GM18508 (cell line): Measurements from ENCODE around the gene AGMAT.
A peak's percentile ranks its signal among the peaks of the same experiment; 100 is the strongest.
"Not testable (repeated sequence)": the region's sequence is repeated elsewhere in the genome, so short reads cannot be mapped to it uniquely, and the experiment has no call there.

ENCODE experiments used
- ATAC-seq: cut with Tn5 transposase; IDR thresholded peaks from one replicate; pipeline ENCODE4 v1.9.1; 2021; ENCODE audit warnings: moderate number of reproducible peaks; ENCODE audit not compliant: insufficient read depth, unreplicated experiment

AGMAT gene

DNA sequence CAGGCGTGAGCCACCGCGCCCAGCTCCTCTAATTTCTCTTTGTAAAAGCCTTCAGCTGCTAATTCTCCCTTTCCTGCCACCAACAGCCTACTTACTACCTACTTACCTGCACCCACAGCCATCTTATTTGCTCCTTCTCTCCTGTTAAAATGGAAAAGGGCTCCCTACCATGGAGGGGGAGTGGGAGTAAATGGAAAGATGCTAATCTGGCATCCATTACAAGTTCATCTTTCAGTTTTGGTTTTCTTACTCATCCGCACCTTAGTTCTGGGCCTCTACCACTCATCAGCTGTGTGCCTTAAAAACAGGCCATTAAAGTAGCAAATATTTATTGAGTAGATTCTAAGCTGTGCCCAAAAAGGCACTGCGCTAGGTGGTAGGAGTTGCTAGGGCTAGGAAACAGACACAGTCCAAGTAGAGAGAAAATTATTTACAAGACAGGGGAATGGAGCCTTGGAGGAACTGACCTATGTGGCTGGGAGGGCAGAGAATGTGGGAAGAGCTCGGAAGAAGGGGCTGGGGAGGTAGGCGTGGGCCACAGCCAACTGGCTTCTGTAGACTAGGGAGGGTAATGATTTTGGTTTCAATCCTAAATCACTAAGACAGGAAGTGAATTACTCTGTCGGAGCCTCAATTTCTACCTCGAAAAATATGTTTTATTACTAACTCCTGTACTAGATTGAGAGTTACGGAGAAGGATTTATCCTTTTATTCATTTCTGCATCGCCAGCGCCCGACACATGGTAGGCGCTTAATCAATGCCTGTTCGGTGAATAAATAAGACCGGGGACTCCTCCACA, 31.7 kb upstream of the AGMAT start:
- ATAC-seq = no peak

DNA sequence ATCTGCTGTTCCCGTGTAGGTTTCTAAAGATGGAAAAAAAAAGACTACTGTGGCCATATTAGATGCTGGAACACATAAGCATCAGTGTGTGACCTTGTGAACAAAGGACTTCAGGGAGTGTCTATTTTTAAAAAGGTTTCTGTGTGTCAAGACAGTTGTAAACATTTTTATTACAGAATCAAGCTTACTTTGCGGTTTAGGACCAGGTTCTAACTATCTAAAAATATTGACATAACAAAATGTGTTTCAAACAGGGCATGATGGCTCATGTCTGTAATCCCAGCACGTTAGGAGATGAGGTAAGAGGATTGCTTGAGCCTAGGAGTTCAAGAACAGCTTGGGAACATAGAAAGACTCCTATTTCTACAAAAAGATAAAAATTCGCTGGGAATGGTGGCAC, 25.3 kb upstream of the AGMAT start:
- no peak for ATAC-seq

DNA sequence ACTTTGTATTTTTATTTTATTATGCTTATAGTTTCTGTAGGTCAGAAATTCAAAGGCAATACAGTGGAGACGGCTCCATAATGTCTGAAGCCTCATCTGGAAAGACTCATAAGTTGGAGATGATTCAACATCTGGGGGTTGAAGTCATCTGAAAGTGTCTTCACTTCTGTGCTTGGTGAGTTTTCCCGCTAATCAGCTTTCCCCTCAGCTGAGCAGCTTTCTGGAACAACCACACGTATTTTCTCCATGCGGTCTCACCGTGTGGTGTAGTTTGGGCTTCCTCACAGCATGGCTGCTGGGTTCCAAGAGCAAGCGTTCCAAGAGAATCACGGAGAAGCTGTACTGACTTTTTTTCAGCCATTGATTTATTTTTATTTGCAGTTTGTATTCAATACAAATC, 24.8 kb upstream of the AGMAT start:
- ATAC-seq = no peak

DNA sequence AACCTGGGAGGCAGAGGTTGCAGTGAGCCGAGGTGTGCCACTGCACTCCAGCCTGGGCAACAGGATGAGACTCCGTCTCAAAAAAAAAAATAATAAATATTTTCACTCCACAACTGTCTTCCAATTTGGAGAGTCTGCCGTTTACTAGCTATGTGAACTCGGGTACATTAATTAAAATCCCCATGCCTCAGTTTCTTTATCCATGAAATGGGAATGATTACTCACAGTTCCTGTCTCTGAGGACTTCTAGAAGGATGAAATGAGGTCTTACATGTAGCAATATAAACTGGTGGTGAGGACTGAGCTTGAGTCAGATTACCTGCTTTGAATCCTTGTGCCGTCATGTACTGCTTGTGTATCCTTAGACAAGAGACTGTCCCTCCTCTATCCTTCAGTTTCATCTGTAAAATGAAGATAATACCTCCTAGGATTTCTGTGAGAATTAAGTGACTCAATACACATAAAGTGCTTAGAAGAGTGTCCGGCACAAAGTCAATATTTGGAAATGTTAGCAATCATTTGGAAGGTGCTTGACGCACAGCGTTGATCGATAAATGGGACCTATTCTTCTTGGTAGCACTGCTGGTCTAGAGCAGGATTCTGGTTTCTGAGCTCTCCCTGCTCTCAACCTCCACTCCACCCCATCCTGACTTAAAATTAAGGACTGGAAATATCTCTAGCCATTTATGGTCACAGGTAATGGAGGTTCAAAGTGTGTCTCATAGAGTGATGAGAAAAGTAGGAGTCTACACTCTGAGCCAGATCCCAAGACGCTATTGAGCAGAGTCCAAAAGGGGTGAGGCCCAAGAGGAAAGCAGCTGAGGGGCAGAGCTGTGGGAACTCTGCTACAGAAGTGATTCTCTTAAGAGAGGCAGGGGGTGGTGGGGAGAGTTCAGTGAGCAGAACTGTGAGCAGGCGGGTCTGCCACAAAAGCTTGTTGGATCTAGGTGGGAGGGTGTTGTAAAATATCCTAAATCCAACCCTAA, 20.8 kb upstream of the AGMAT start:
- ATAC-seq = no peak

DNA sequence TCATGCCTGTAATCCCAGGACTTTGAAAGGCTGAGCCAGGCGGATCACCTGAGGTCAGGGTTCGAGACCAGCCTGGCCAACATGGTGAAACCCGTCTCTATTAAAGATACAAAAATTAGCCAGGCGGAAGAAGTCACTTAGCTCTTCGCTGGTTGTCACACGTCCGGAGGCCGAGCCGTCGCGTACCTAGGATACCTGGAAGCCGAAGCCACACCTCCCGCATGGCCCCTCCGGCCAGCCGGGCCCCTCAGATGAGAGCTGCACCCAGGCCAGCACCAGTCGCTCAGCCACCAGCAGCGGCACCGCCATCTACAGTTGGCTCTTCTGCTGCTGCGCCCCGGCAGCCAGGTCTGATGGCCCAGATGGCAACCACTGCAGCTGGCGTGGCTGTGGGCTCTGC, 19.5 kb upstream of the AGMAT start:
- ATAC-seq = not testable (repeated sequence)

DNA sequence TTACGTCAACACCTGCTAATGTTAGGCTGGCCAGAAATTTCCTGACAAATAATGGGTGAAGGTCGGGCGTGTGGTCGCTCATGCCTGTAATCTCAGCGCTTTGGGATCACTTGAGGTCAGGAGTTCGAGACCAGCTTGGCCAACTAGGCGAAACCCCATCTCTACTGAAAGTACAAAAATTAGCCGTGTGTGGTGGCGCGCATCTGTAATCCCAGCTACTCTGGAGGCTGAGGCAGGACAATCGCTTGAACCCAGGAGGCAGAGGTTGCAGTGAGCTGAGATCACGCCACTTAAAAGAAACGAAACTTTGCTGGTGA, 19.1 kb upstream of the AGMAT start:
- ATAC-seq = not testable (repeated sequence)

DNA sequence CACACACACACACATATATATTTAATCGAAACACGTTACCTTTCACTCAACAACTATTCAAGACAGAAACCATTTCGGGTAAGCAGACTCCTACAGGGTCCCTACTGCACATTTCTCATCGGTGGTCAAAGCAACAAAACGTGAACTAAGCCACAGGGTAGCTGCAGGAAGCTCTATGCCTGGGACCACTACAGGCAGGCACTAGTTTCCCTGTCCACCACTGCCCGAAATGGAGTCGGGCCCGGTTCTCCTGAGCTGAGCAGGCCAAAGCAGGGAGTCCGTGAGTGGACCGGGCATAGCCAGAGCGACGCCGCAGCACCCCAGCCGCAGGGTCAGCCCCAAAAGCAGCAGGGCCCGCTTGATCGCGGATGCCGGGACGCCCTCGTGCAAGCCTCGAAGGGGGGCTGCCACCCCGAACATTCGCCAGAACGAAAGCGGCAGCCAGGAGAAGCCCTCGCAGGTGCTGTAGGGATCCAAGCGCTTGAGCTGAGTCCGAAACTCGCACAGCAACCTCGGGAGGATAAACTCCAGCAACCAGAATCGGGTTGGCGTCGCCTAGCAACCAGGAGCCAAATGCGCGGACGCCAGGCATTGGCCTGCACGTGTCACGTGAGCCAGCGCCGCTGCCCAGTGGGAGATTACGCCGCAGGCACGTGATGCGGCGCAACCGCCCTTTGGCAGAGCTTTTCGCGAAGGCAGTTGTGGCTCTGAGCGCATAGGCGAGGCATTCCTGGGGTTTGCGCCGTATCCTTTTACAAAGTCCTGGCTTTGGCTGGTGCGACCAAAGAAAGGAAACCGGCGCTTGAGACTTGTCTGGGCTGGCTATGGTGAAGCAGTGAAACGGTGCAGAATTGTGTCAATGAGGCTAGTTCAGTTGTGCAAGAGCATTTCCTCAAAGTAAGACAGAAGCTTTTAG, 18.5 kb upstream of the AGMAT start:
- ATAC-seq = peak; percentile 70

DNA sequence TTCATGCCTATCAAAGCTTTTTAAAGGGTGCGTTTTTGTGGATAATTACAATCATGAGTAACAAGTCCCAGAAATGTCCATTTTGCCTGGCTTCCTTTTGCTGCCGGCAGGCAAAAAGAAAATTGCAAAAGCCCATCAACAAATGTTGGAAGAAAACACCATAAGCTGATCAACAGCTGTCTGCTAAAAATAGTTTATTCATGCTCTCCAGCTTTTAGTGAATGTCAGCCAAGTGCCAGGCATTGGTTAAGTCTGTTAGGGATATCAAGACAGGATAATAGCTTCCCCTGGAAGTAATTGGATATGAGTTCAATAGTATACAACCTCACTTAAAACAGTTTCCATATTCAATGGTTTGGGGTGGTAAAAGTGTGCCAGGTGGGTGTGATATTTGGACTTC, 13.6 kb upstream of the AGMAT start:
- ATAC-seq = no peak

DNA sequence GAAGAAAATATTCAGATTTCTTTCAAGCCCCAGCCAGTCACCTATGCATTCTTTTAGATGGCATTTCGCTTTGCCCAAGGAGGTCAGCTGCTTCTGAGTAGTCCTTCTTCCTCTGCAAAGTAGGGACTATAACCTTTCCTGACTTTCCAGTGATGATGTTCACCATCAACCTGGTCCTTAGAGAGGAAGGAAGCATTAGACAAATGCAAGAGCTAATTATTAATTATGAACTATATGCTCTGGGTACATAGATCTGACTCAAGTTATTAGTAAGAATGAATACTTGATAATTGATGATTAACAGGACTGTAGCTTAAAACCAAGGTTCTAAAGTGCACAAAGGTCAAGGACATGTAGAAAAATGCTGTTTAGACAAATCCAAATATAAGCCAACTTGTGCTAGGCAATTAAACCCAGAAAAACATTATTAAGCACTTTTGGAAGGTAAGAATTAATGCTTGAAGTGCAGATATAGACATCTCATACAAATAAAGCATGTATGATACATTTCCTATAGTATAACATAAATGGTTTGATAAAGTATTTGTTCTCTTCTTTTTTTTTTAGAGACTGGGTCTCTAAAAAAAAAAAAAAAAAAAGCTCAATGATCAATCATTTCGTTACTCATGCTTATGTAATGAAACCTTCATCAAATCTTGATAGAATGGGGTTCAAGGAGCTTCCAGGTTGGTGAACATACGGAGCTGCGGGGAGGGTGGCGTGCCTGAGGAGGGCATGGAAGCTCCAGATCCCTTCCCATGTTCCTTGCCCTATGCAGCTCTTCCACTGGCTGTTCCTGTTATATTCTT, 11.2 kb upstream of the AGMAT start:
- ATAC-seq = no peak

DNA sequence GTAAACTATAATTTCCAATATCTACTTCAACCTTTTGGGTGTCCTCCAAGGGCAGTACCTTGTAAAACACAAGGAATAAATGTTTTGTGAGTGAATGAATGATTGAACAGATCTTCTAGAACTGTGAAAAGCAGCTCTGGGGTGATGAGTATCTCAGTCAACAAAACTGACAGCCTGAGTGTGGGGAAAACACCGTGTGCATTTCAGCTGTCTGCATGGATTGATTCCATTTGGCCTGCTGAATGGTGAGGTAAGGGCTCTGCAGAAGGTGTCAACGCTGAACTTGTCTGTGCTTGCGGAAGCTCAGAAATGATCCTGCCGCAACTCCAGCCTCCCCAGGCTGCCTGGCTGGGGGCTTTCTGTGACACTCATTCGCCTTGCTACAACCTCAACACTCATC, 7.4 kb upstream of the AGMAT start:
- ATAC-seq = no peak

DNA sequence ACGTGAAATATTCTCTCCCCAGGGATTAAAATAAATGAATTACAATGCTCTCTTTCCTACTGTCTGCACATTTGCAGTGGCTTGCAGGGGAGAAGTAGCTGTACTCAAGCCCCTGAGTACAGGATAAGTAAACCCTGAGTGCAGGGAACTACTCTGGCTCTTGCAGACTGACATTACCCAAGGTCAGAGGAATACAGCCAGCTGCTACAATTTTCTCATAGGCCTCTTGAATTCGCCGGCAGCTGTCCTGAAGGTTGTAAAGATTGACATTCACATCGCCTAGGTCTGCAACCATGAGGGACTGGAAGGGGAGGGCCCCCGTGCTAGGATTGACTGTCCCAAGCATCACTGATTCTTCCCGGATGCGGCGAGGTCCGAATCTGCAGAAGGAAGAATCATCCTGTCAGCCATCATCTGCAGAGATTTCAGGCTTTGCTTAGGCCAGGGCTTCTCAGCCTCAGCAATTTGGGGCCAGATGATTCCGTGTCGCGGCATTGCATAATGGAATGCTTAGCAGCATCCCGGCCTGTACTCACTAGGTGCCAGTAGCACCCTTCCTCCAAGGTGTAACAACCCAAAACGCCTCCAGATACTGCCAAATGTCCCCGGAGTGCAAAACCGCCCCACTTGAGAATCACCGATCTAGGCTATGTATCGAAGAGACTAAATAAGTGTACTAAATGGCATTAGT, 1.7 kb downstream of the AGMAT start:
- ATAC-seq = no peak

DNA sequence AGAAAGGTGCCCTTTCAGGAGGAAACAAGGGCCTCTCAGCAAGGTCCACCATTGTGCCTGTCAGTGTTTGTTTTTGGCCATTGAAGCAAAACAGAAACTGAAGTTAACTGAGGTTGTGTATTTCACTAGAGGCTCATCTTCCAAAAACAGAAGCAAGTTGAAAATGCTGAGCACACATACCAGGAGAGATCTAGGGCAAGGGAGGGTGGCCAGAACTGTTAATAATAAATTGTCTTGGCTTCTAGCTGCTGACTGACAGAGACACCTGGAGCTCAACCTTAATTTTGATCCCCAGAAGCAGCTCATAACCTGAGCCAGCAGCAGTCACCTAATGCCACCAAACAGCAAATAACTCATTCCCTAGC, 5.2 kb downstream of the AGMAT start:
- ATAC-seq = no peak

DNA sequence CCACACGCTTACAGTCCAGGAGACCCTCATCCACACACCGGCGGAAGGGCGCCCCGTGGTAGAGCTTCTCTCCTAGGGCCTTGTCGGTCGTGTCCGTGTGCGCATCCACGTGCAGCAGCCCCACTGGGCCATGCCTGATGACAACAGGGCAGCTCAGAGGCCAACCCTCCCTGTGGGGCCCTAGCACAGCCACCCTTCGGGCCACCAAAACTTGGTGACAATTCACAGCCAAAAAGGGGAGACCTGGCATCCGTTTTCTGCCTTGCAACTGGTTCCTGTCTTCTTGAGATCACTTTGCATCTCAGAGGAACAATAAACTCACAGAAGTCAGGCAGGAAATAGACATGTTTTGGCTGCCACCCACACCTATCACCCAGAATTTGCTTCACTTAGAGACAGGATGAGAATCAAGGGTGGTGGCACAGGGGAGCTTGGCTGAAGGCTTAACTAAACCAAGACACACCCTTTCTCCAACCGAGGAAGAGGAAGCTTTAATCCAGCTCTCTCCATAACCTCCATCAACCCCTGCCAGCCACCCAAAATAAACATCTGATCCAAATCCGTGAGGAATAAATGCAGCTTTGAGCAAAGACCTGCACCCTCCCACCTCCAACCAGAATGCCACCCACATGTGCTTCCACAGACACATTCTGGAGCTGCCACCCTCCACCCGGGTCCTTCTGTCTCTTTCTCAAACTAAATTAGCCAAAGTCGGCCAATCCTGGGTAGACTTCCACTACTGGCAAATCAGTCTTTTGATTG, 5.7 kb downstream of the AGMAT start:
- ATAC-seq = no peak

DNA sequence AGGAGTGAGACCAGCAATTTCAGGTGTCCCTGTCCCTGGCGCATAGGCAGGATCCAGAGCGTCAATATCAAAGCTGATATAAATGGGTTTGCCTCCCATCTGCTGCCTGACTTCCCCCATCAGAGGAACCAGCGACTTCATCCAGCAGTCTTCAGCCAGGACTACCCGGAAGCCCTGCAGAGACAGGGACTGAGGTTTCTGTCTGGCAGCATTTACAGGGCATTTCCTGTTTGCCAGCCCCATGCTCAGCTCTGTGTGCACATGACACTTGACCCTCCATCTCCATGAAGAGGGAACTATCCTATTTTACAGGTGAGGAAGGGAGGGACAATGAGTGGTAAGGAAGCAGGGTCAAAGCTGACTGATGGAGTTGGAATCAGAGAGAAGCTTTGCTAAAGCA, 7.2 kb downstream of the AGMAT start:
- ATAC-seq = no peak

DNA sequence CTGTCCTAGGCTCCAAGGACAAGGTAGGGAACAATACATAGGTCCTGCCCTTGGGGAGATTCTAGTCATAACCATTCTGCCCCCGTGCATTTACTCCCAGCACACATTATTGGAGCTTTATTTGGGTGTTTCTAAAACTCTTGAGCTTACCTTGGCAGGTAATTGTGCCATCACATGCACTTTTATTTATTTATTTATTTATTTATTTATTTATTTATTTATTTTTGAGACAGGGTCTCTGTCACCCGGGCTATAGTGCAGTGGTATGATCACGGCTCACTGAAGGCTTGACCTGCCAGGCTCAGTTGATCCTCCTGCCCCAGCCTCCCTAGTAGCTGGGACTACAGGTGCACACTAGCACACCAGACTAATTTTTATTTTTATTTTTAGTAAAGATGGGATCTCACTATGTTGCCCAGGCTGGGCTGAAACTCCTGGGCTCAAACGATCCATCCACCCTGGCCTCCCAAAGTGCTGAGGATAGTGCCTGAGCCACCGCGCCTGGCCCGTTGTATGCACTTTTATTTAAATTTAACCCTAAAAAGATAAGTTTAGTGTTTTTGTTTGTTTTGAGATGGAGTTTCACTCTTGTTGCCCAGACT, 9.2 kb downstream of the AGMAT start:
- ATAC-seq = no peak

DNA sequence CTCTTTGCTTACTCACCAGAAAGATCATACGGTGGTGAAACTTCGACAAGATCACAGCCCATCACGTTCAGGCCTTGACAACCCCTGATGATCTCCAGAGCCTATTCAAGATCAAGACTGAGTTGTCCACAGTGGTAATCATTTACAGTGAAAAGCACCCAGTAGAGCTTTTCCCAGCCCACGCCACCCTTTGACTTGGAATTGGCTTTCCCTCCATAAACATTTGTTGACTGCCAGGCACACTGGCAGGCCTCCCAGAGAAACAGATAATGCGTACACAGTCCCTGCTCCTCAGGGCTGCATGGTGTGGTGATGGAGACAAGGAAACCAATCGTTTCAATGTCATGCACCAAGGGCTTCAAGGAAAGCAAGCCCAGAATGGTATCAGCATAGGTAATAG, 10.1 kb downstream of the AGMAT start:
- no peak for ATAC-seq

DNA sequence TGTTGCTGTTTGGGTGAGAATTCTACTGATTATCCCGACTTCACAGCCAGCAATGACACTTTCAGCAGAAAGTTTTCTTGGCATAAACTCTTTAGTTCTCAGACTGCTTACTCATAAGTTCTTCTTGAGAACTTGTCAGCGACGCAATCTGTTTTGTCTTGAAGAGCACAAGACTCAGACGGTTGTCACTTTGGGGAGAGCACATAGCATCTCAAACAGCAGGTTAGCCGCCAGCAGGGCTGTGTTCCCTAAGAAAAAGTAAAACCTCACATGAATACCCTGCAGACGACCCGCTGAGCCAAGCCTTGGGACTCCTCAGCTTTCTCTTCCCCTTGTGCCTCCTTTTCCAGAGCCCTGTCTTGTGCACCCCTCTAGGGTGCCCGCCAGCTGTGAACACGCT, 11.4 kb downstream of the AGMAT start:
- ATAC-seq = no peak

DNA sequence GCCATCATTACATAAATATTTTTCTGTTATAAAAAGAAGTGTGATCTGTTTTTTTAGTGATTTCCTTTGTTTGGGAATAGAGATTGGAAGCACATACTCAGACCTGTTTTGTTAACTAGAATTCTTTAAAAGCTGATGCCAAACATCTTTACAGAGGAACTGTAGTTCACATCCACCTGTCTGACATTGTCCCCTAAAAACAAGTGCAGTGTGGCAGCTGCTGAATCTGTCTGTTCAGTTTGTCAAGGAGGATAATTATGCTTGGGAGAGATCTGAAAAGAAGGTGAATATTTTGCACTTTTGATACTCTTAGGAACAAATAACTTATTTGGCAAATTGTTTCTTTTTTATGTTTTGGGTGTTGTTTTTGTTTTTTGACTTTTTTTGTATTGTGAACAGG, 13.6 kb downstream of the AGMAT start:
- ATAC-seq = no peak
